Heart left ventricle (tissue), 13 donors: ENCODE measurements around the gene APCS.

Source experiments
- POLR2A ChIP-seq, 2 donors: fragments of 450-650 bp; IDR thresholded peaks; one replicate each; pipeline ENCODE4 v1.6.1; 2017; ENCODE audit warnings: antibody characterized with exemption in 2 of 2, mild to moderate bottlenecking in 2 of 2, moderate library complexity in 2 of 2
- TF ChIP-seq, protein P1 (sequence below), 12 donors: fragments of 200-600 bp; sonication (generic) in 4 of 12; IDR thresholded peaks; one replicate each; pipeline versions ENCODE4 v1.5.0 to v1.8.0; 2018 to 2022; ENCODE audit warnings: antibody characterized with exemption in 12 of 12, mild to moderate bottlenecking in 5 of 12
- donor health status: ischemic (EF 13 %, LVEDD 7.1; RV severe dilation, severe dysfunction).
- donor health status: DM: no; HTN: yes; CAD: no.
- donor health status: DM: no; HTN: no; CAD: no.
- donor health status: ischemic (EF 25% LVEDD 6.9; RV normal size, moderate dysfunction).
- donor health status: ischemic (EF 25% LVEDD 5.7; RV mildly dilated, moderate dysfunction).
- donor health status: ischemic (EF 35%, LVEDD 5.7; RV mildly dilated, moderate dysfunction).
- donor health status: nonischemic (EF 11% LVEDD 7.7; RV severe dilation, severe dysfunction).
- donor health status: DM: yes; HTN: yes; CAD: no.
- donor health status: PGD.
- donor health status: ischemic (EF 29% LVEDD 5.4; RV normal size, mild dysfunction).
- donor health status: nonischemic (EF 23%, LVEDD 6.1; RV moderate dilation, normal function).

DNA sequence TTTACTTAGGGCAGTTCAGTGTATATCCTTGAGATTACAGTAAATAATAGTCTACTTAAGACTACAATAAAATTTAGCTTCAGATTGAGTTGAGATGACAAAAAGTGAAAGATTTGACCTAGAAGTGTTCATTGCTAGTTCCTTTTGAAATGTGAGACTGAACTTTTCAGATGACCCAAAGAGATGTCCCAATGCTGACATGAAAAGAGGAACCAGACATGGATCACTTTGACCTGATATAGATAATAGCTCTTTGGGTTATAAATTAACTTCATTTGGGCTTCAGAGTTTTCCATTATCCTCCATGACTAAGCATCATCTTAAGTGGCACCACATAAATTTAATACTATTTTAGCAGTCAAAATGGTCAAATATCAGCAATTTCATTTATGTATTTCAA lies 26.1 kb upstream of the APCS start:
- TF ChIP-seq, protein P1, sequence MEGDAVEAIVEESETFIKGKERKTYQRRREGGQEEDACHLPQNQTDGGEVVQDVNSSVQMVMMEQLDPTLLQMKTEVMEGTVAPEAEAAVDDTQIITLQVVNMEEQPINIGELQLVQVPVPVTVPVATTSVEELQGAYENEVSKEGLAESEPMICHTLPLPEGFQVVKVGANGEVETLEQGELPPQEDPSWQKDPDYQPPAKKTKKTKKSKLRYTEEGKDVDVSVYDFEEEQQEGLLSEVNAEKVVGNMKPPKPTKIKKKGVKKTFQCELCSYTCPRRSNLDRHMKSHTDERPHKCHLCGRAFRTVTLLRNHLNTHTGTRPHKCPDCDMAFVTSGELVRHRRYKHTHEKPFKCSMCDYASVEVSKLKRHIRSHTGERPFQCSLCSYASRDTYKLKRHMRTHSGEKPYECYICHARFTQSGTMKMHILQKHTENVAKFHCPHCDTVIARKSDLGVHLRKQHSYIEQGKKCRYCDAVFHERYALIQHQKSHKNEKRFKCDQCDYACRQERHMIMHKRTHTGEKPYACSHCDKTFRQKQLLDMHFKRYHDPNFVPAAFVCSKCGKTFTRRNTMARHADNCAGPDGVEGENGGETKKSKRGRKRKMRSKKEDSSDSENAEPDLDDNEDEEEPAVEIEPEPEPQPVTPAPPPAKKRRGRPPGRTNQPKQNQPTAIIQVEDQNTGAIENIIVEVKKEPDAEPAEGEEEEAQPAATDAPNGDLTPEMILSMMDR (IDR thresholded peaks at IDR 0.05) = no peak
- TF ChIP-seq POLR2A (IDR thresholded peaks at IDR 0.05) = no peak
